ENCODE data around the gene WDR44. TPM values are rescaled to one million over a fixed set of nuclear protein-coding genes. Genes with fewer than 3 reads are reported as not detected.
A peak's percentile ranks its signal among the peaks of the same experiment; 100 is the strongest.

Gene WDR44
- total RNA-seq, 1 experiment from 2014 or later, result 16.2 TPM

DNA sequence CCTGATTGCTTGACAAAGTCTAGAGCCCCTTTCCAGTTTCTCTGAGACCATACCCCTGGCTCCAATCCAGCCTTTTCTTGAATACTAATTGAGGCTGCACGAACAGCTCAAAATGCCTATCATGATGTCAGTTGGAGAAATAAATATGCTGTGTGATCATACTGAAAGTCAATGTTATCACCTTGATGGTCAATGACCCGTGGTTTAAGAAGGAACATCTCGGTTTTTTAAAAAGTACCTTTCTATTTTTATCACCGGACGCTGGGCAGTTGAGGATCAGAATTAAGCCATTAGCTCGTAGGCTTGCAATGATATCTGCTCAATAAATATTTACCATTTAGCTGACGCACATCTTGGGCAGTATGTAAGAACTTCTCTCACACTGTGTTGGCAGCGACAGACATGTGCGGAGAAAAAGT is 852 bp upstream of the WDR44 start:
- H3K36me3 ChIP-seq (ENCODE audit: low read depth, low read length), result no peaks in the 10 kb centered on the region
- TF ChIP-seq EZH2 (IDR thresholded peaks at IDR 0.05; ENCODE audit: low read length, unreplicated experiment) (no peak), EZH2phosphoT487 (IDR thresholded peaks at IDR 0.05; ENCODE audit: borderline replicate concordance, low read length) (no peak)
- TF ChIP-seq, protein P1, sequence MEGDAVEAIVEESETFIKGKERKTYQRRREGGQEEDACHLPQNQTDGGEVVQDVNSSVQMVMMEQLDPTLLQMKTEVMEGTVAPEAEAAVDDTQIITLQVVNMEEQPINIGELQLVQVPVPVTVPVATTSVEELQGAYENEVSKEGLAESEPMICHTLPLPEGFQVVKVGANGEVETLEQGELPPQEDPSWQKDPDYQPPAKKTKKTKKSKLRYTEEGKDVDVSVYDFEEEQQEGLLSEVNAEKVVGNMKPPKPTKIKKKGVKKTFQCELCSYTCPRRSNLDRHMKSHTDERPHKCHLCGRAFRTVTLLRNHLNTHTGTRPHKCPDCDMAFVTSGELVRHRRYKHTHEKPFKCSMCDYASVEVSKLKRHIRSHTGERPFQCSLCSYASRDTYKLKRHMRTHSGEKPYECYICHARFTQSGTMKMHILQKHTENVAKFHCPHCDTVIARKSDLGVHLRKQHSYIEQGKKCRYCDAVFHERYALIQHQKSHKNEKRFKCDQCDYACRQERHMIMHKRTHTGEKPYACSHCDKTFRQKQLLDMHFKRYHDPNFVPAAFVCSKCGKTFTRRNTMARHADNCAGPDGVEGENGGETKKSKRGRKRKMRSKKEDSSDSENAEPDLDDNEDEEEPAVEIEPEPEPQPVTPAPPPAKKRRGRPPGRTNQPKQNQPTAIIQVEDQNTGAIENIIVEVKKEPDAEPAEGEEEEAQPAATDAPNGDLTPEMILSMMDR (conservative IDR thresholded peaks at IDR 0.05; ENCODE audit: low read depth, low read length), result no peak
- peaks cover 23% of the 10 kb centered on the region for H4K20me1 ChIP-seq (ENCODE audit: low read length)
- peak overlapping the region; percentile 96 for H3K4me3 ChIP-seq (ENCODE audit: low read length)
- peak; percentile 48 for ATAC-seq
- peak overlapping the region; percentile 100 for H3K27ac ChIP-seq (ENCODE audit: low read length)
- peak; percentile 82 for DNase-seq
- ChIA-PET CTCF (no interaction called here), POLR2A (ENCODE audit: unreplicated experiment) (no interaction called here)
- H3K79me2 ChIP-seq (ENCODE audit: low read length), result peaks cover 40% of the 10 kb centered on the region
- intact Hi-C loops (cut with micrococcal nuclease), result loop anchor here (5.0 kb wide), 1 partner anchor 353 kb away; no protein-coding TSS in a partner anchor
- no TSS peak for BruUV-seq (replicated peaks)
- H3K4me2 ChIP-seq (ENCODE audit: low read length), result peak overlapping the region; percentile 97
- H3F3A ChIP-seq (ENCODE audit: low read length, unreplicated experiment), result no peaks in the 10 kb centered on the region
- peak overlapping the region; percentile 88 for H2AFZ ChIP-seq (ENCODE audit: low read length)
- H3K27me3 ChIP-seq (ENCODE audit: low read length), result no peaks in the 10 kb centered on the region
- peak overlapping the region; percentile 98 for H3K9ac ChIP-seq (ENCODE audit: low read length)
- no peaks in the 10 kb centered on the region for H3K9me3 ChIP-seq (ENCODE audit: low read length)
- H3K9me2 ChIP-seq (replicated peaks; ENCODE audit: low read length), result no peaks in the 10 kb centered on the region
- peaks cover 20% of the 10 kb centered on the region for H3K4me1 ChIP-seq (ENCODE audit: insufficient read depth, low read length)

DNA sequence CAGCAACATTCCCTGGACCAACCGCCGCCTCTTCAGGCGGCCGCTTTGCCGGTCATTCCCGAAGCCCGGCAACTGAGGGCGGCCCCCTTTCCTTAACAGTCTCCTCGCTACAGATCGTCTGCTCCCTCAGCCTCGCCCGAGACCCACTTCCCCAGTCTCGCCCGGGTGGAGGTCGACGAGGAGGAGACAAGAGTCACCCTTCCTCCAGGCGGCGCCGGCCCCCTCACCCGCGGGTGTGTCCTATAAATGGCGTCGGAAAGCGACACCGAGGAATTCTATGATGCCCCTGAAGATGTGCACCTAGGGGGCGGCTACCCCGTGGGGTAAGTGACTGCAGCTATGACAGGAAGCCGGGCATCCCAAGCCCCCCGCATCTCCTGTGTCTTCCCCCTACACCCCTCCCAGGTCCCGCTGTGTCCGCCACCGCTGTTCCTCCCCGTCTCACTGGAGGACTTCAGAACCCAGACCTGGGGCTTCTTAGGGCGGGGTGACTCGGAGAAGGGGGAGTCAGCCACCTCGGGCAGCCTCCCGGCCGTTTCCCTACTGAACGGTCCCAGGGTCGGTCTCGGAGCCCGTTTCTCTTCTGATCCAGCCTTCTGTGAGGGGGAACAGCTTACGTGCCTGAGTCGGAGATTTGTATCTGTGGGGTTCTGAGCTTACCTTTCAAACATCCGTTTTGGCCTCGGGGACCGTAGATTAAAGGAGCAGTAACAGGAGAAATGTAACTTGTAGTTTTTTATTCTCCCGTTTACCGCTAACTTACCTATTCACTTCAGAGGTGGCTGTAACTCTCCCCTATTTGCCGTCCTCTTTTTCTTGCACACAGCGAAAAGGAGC is 570 bp downstream of the WDR44 start:
- H3F3A ChIP-seq (ENCODE audit: low read length, unreplicated experiment), result no peaks in the 10 kb centered on the region
- no peaks in the 10 kb centered on the region for H3K36me3 ChIP-seq (ENCODE audit: low read depth, low read length)
- H3K9ac ChIP-seq (ENCODE audit: low read length), result peak overlapping the region; percentile 98
- H3K27me3 ChIP-seq (ENCODE audit: low read length), result no peaks in the 10 kb centered on the region
- H3K79me2 ChIP-seq (ENCODE audit: low read length), result peaks cover 54% of the 10 kb centered on the region
- TF ChIP-seq EZH2 (IDR thresholded peaks at IDR 0.05; ENCODE audit: low read length, unreplicated experiment), result no peak
- TF ChIP-seq, protein P1 (conservative IDR thresholded peaks at IDR 0.05; ENCODE audit: low read depth, low read length), result no peak
- no peak for TF ChIP-seq EZH2phosphoT487 (IDR thresholded peaks at IDR 0.05; ENCODE audit: borderline replicate concordance, low read length)
- peak overlapping the region; percentile 92 for H3K4me2 ChIP-seq (ENCODE audit: low read length)
- ChIA-PET POLR2A (ENCODE audit: unreplicated experiment) (interaction anchor here (0.6 kb wide), 1 partner anchor 204 kb away, joined by 3 read pairs; no protein-coding TSS in a partner anchor), CTCF (interaction anchor here (0.6 kb wide), 1 partner anchor 1123 kb away, joined by 4 read pairs; no protein-coding TSS in a partner anchor)
- H3K27ac ChIP-seq (ENCODE audit: low read length), result peak overlapping the region; percentile 100
- H3K9me3 ChIP-seq (ENCODE audit: low read length), result no peaks in the 10 kb centered on the region
- H3K9me2 ChIP-seq (replicated peaks; ENCODE audit: low read length), result no peaks in the 10 kb centered on the region
- peak overlapping the region; percentile 90 for H2AFZ ChIP-seq (ENCODE audit: low read length)
- intact Hi-C loops (cut with micrococcal nuclease), result loop anchor here (2.0 to 5.0 kb wide), 2 partner anchors 14 to 354 kb away; no protein-coding TSS in a partner anchor
- BruUV-seq (replicated peaks), result TSS peak; percentile 47
- peaks cover 25% of the 10 kb centered on the region for H3K4me1 ChIP-seq (ENCODE audit: insufficient read depth, low read length)
- peak overlapping the region; percentile 96 for H3K4me3 ChIP-seq (ENCODE audit: low read length)
- peaks cover 28% of the 10 kb centered on the region for H4K20me1 ChIP-seq (ENCODE audit: low read length)
- ATAC-seq, result peak; percentile 29
- peak; percentile 20 for DNase-seq

Measured in PC-3 (cell line).